Endothelial cell of umbilical vein (primary cell): ENCODE measurements around the gene FHOD3. TPM values are rescaled to one million over a fixed set of nuclear protein-coding genes. Genes with fewer than 3 reads are reported as not detected.

ENCODE experiments used
- BruUV-seq: library from RNA; stranded (reverse); fragments of 400-500 nt; replicated peaks from 2 replicates; lab custom pipeline; 2021; lab: Mats Ljungman, UMichigan
- CTCF ChIA-PET: fragments of 300-600, 350-600 bp; sonication (Branson Sonifier 250); formaldehyde crosslinking; loops from one replicate; lab custom pipeline; 2021; ENCODE audit warnings: antibody characterized with exemption, inconsistent platforms; lab: Charles Lee
- POLR2A ChIA-PET: fragments of 300-600, 350-600 bp; sonication (Branson Sonifier 250); formaldehyde crosslinking; loops from one replicate; lab custom pipeline; 2021; ENCODE audit warnings: antibody characterized with exemption, inconsistent platforms; lab: Charles Lee
- DNase-seq: peaks from one replicate; pipeline ENCODE4 v3.0.0-alpha.2; 2011; ENCODE audit warnings: low read depth, low spot score
- FAIRE-seq: peaks from 2 replicates; lab custom pipeline; 2011; peaks lifted over from hg19 to GRCh38; lab: Jason Lieb, UNC
- H2AFZ ChIP-seq: 2 replicates; pipeline ENCODE4 v1.6.0; 2012; ENCODE audit warnings: low read depth, low read length, control low read depth, inconsistent platforms
- H3K27ac ChIP-seq: 2 replicates; pipeline ENCODE4 v1.5.1; 2011; ENCODE audit warnings: low read depth, mild to moderate bottlenecking, control low read depth, low read length, moderate library complexity; ENCODE audit not compliant: insufficient read depth
- H3K27me3 ChIP-seq, 2 experiments: 2 replicates each; pipeline versions ENCODE4 v1.6.0 to v1.6.1; 2011; ENCODE audit warnings: low read length in 2 of 2, mixed read lengths in 1 of 2; ENCODE audit not compliant: control insufficient read depth in 2 of 2, insufficient read depth in 2 of 2
- H3K36me3 ChIP-seq, 2 experiments: 2 replicates in 1 of 2; 3 replicates in 1 of 2; pipeline ENCODE4 v1.5.1; 2011; ENCODE audit warnings: low read length in 2 of 2, mild to moderate bottlenecking in 1 of 2, moderate library complexity in 1 of 2; ENCODE audit not compliant: control insufficient read depth in 2 of 2, insufficient read depth in 2 of 2; ENCODE audit errors: extremely low read depth in 1 of 2
- H3K4me1 ChIP-seq: 3 replicates; pipeline ENCODE4 v1.5.1; 2011; ENCODE audit warnings: mild to moderate bottlenecking, low read length; ENCODE audit not compliant: control insufficient read depth, insufficient read depth; ENCODE audit errors: extremely low read depth
- H3K4me2 ChIP-seq: 2 replicates; pipeline ENCODE4 v1.6.1; 2011; ENCODE audit warnings: low read length, control low read depth, mixed read lengths; ENCODE audit not compliant: insufficient read depth
- H3K4me3 ChIP-seq, 3 experiments: fragments of 200-600 bp in 1 of 3; sonication (generic), shearing (Covaris generic) in 1 of 3; replicated peaks in 1 of 3; 2 replicates each; pipeline ENCODE4 v1.5.1; 2011 to 2016; ENCODE audit warnings: control low read depth in 3 of 3, low read length in 3 of 3, mild to moderate bottlenecking in 2 of 3, inconsistent platforms in 1 of 3, low read depth in 1 of 3, moderate library complexity in 1 of 3; ENCODE audit not compliant: insufficient read depth in 1 of 3
- H3K79me2 ChIP-seq: 2 replicates; pipeline ENCODE4 v1.6.0; 2012; ENCODE audit warnings: low read length, inconsistent platforms; ENCODE audit not compliant: control insufficient read depth, insufficient read depth
- H3K9ac ChIP-seq: replicated peaks from 2 replicates; pipeline ENCODE3; 2011; ENCODE audit warnings: low read length, control low read depth; ENCODE audit not compliant: insufficient read depth; ENCODE audit errors: extremely low read depth
- H3K9me1 ChIP-seq: replicated peaks from 3 replicates; pipeline ENCODE4 v1.6.0; 2011; ENCODE audit warnings: mild to moderate bottlenecking, low read length; ENCODE audit not compliant: control insufficient read depth, insufficient read depth; ENCODE audit errors: extremely low read depth
- H3K9me3 ChIP-seq: replicated peaks from 2 replicates; pipeline ENCODE4 v1.5.1; 2012; ENCODE audit warnings: low read length, inconsistent platforms; ENCODE audit not compliant: control insufficient read depth, insufficient read depth
- H4K20me1 ChIP-seq: replicated peaks from 2 replicates; pipeline ENCODE3; 2011; ENCODE audit warnings: mild to moderate bottlenecking, low read length; ENCODE audit not compliant: control insufficient read depth, insufficient read depth; ENCODE audit errors: extremely low read depth
- EZH2 ChIP-seq: IDR thresholded peaks from 2 replicates; pipeline ENCODE4 v1.6.1; 2012; ENCODE audit warnings: borderline replicate concordance, low read depth, mild to moderate bottlenecking, moderate library complexity, low read length, inconsistent platforms; ENCODE audit not compliant: severe bottlenecking
- FOS ChIP-seq: IDR thresholded peaks from 2 replicates; pipeline ENCODE4 v1.6.1; 2011; ENCODE audit warnings: mild to moderate bottlenecking, low read length, moderate library complexity, borderline replicate concordance; ENCODE audit not compliant: insufficient read depth
- GATA2 ChIP-seq: IDR thresholded peaks from 2 replicates; pipeline ENCODE4 v1.7.0; 2011; ENCODE audit warnings: low read depth, mild to moderate bottlenecking, moderate library complexity, mixed read lengths, low read length; ENCODE audit not compliant: insufficient read length, insufficient read depth
- JUN ChIP-seq: IDR thresholded peaks from 2 replicates; pipeline ENCODE4 v1.6.1; 2011; ENCODE audit warnings: borderline replicate concordance, low read depth; ENCODE audit not compliant: insufficient read length, insufficient read depth
- POLR2A ChIP-seq: IDR thresholded peaks from 2 replicates; pipeline ENCODE4 v1.6.1; 2012; ENCODE audit warnings: low read depth, mild to moderate bottlenecking, control low read depth, low read length
- POLR2AphosphoS5 ChIP-seq: IDR thresholded peaks from 2 replicates; pipeline ENCODE4 v1.6.1; 2012; ENCODE audit warnings: low read depth, mild to moderate bottlenecking, control low read depth, low read length, moderate library complexity; ENCODE audit not compliant: insufficient read depth
- dilution Hi-C: fragments of 300-500 bp; cut with MboI; formaldehyde crosslinking; loops from one replicate; pipeline ENCODE4 v1.15.0; 2019; ENCODE audit warnings: low sequenced_read_pairs; ENCODE audit not compliant: extremely low pct_ligation_motif_present
- intact Hi-C: fragments of 100-400 bp; cut with micrococcal nuclease; formaldehyde crosslinking; loops from one replicate; pipeline ENCODE4 v1.10.0; 2022
- polyA plus RNA-seq, 4 experiments: library from polyadenylated mRNA; depleted of rRNA in 3 of 4; stranded (reverse) in 3 of 4; unstranded in 1 of 4; fragments of >200 nt; gene quantifications; 2 replicates each; pipeline versions ENCODE4 v1.2.1 to v1.2.3, GENCODE V29; 2011 to 2012; ENCODE audit warnings: missing spikeins in 1 of 4
- total RNA-seq: library from RNA; stranded (reverse); gene quantifications from 2 replicates; pipeline ENCODE4 v1.2.3, GENCODE V29; 2021
- TF ChIP-seq, protein P1 (sequence below): IDR thresholded peaks from 2 replicates; pipeline ENCODE4 v1.6.1; 2011; ENCODE audit not compliant: insufficient read depth, insufficient read length
- TF ChIP-seq, protein P2 (sequence below), 2 donors: IDR thresholded peaks; 1 replicate in 1 of 2; 2 replicates in 1 of 2; pipeline ENCODE4 v1.5.1; 2011; ENCODE audit warnings: low read length in 2 of 2, mild to moderate bottlenecking in 2 of 2, moderate library complexity in 2 of 2, control low read depth in 1 of 2, inconsistent platforms in 1 of 2, low read depth in 1 of 2; ENCODE audit not compliant: insufficient read depth in 1 of 2; ENCODE audit errors: extremely low read depth in 1 of 2

FHOD3 gene
- total and polyA plus RNA-seq, 2 donors (not counting 3 experiments of a cell fraction or from before 2014, with no cell fraction given): 0.06 to 1.5 TPM

DNA sequence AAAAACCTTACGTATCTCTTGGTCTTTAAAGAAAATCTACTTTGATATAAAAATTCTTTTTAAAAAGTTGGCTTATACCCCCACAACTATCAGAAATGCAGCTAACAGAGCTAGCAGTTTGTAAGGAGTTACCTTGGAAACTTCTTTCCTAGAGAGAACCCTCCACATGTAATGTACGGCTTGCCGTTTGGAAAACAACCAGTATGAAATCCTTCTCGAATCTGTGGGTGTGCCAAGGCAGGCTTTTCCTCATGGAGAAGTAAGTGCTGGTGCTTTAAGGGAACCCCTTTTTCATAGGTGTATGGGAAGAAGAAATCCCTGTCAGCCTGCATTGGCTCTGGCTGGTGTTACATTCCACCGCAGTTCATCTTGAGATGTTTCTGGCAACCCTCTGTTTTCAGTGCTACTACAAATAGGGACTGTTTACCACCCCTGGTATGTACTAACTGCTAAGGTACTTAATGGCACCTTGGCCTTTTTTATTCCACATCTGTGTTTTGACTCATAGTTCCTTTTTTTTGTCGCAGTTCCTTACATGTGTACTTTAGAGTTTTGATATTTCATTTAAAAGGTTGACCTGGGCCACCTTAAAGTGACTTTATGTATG is 248.4 kb downstream of the FHOD3 start:
- FAIRE-seq (no peak), DNase-seq (no peak)
- Histone ChIP-seq H4K20me1 (no peaks in the 10 kb centered on the region), H3K27me3 (no peaks in the 10 kb centered on the region), H3K4me2 (no peak overlapping the region), H3K4me3 (no peak overlapping the region), H3K36me3 (no peaks in the 10 kb centered on the region), H3K27ac (no peak overlapping the region), H3K9me3 (no peaks in the 10 kb centered on the region), H3K9ac (no peak overlapping the region), H2AFZ (no peak overlapping the region), H3K79me2 (no peaks in the 10 kb centered on the region), H3K9me1 (no peaks in the 10 kb centered on the region), H3K4me1 (no peaks in the 10 kb centered on the region)
- TF ChIP-seq JUN: no peak
- TF ChIP-seq FOS: no peak
- no peak for TF ChIP-seq POLR2AphosphoS5
- TF ChIP-seq GATA2: no peak
- no peak for TF ChIP-seq POLR2A
- TF ChIP-seq, protein P1, sequence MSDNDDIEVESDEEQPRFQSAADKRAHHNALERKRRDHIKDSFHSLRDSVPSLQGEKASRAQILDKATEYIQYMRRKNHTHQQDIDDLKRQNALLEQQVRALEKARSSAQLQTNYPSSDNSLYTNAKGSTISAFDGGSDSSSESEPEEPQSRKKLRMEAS: no peak
- TF ChIP-seq, protein P2, sequence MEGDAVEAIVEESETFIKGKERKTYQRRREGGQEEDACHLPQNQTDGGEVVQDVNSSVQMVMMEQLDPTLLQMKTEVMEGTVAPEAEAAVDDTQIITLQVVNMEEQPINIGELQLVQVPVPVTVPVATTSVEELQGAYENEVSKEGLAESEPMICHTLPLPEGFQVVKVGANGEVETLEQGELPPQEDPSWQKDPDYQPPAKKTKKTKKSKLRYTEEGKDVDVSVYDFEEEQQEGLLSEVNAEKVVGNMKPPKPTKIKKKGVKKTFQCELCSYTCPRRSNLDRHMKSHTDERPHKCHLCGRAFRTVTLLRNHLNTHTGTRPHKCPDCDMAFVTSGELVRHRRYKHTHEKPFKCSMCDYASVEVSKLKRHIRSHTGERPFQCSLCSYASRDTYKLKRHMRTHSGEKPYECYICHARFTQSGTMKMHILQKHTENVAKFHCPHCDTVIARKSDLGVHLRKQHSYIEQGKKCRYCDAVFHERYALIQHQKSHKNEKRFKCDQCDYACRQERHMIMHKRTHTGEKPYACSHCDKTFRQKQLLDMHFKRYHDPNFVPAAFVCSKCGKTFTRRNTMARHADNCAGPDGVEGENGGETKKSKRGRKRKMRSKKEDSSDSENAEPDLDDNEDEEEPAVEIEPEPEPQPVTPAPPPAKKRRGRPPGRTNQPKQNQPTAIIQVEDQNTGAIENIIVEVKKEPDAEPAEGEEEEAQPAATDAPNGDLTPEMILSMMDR (IDR thresholded peaks at IDR 0.05; ENCODE audit: extremely low read depth in 1 of 2, insufficient read depth in 1 of 2, low read depth in 1 of 2, low read length in 2 of 2): no peak
- TF ChIP-seq EZH2: no peak
- no TSS peak for BruUV-seq
- intact Hi-C loops (no loop called here), dilution Hi-C loops (no loop called here)
- CTCF ChIA-PET: no interaction called here
- POLR2A ChIA-PET: interaction anchor here (0.6 kb wide), 1 partner anchor 259 kb away, joined by 5 read pairs; no protein-coding TSS in a partner anchor
